Neuronal stem cell (in vitro differentiated cells): Measurements from ENCODE around the gene TEX51.

Source experiments
- DNase-seq: peaks from one replicate; pipeline ENCODE4 v3.0.0-alpha.2; 2013; ENCODE audit warnings: low spot score
- H2AFZ ChIP-seq: one replicate; pipeline ENCODE4 v1.6.1; 2013; ENCODE audit warnings: mild to moderate bottlenecking, low read length, inconsistent platforms
- H2AK5ac ChIP-seq: 2 replicates; pipeline ENCODE4 v1.6.1; 2013; ENCODE audit warnings: low read depth, mild to moderate bottlenecking, inconsistent platforms, low read length, moderate library complexity, mixed read lengths
- H2BK120ac ChIP-seq: 2 replicates; pipeline ENCODE4 v1.6.1; 2013; ENCODE audit warnings: low read depth, mild to moderate bottlenecking, inconsistent platforms, low read length, moderate library complexity, mixed read lengths
- H2BK12ac ChIP-seq: one replicate; pipeline ENCODE4 v1.6.1; 2013; ENCODE audit warnings: low read length, inconsistent platforms
- H2BK15ac ChIP-seq: 2 replicates; pipeline ENCODE4 v1.6.1; 2013; ENCODE audit warnings: mild to moderate bottlenecking, low read length, inconsistent platforms, mixed read lengths
- H2BK5ac ChIP-seq: one replicate; pipeline ENCODE4 v1.6.1; 2013; ENCODE audit warnings: inconsistent platforms, mild to moderate bottlenecking, low read length, moderate library complexity
- H3K14ac ChIP-seq: one replicate; pipeline ENCODE4 v1.6.1; 2013; ENCODE audit warnings: low read length, inconsistent platforms
- H3K18ac ChIP-seq: 2 replicates; pipeline ENCODE4 v1.6.1; 2013; ENCODE audit warnings: low read length, inconsistent platforms
- H3K23ac ChIP-seq: 2 replicates; pipeline ENCODE4 v1.6.1; 2013; ENCODE audit warnings: low read depth, mild to moderate bottlenecking, mixed read lengths, low read length, inconsistent platforms; ENCODE audit not compliant: poor library complexity
- H3K27ac ChIP-seq: replicated peaks from 3 replicates; pipeline ENCODE4 v1.5.1; 2013; ENCODE audit warnings: low read length, inconsistent platforms
- H3K27me3 ChIP-seq, 3 experiments: 2 replicates each; pipeline ENCODE4 v1.6.1; 2013; ENCODE audit warnings: low read length in 3 of 3, mild to moderate bottlenecking in 2 of 3, inconsistent platforms in 1 of 3, low read depth in 1 of 3, mixed read lengths in 1 of 3, moderate library complexity in 1 of 3; ENCODE audit not compliant: control insufficient read depth in 3 of 3, insufficient read depth in 3 of 3
- H3K36me3 ChIP-seq, 2 donors: replicated peaks in 1 of 2; 2 replicates each; pipeline ENCODE4 v1.6.1; 2013; ENCODE audit warnings: low read length in 2 of 2; ENCODE audit not compliant: control insufficient read depth in 2 of 2, insufficient read depth in 2 of 2
- H3K4ac ChIP-seq: 2 replicates; pipeline ENCODE4 v1.6.1; 2013; ENCODE audit warnings: inconsistent platforms, mild to moderate bottlenecking, low read length, moderate library complexity
- H3K4me1 ChIP-seq, 2 donors: 1 replicate in 1 of 2; 2 replicates in 1 of 2; pipeline ENCODE4 v1.6.1; 2013; ENCODE audit warnings: low read length in 2 of 2, low read depth in 1 of 2; ENCODE audit not compliant: control insufficient read depth in 2 of 2, insufficient read depth in 1 of 2
- H3K4me2 ChIP-seq: one replicate; pipeline ENCODE4 v1.6.1; 2013; ENCODE audit warnings: mild to moderate bottlenecking, low read length, inconsistent platforms; ENCODE audit not compliant: insufficient read depth, poor library complexity, severe bottlenecking
- H3K4me3 ChIP-seq, 2 donors: 2 replicates each; pipeline ENCODE4 v1.5.1; 2013; ENCODE audit warnings: low read length in 2 of 2, mild to moderate bottlenecking in 2 of 2, inconsistent platforms in 1 of 2, moderate library complexity in 1 of 2
- H3K79me1 ChIP-seq: one replicate; pipeline ENCODE4 v1.6.1; 2013; ENCODE audit warnings: low read depth, mild to moderate bottlenecking, inconsistent platforms, low read length, moderate library complexity
- H3K9ac ChIP-seq: one replicate; pipeline ENCODE4 v1.6.1; 2013; ENCODE audit warnings: mild to moderate bottlenecking, low read depth, low read length, inconsistent platforms; ENCODE audit not compliant: poor library complexity
- H3K9me3 ChIP-seq, 2 donors: replicated peaks in 1 of 2; 2 replicates each; pipeline versions ENCODE3 to v1.6.1; 2013; ENCODE audit warnings: low read length in 2 of 2, mild to moderate bottlenecking in 2 of 2, inconsistent platforms in 1 of 2, low read depth in 1 of 2, mixed read lengths in 1 of 2, moderate library complexity in 1 of 2; ENCODE audit not compliant: control insufficient read depth in 2 of 2, insufficient read depth in 1 of 2
- H4K8ac ChIP-seq: one replicate; pipeline ENCODE4 v1.6.1; 2013; ENCODE audit warnings: low read depth, mild to moderate bottlenecking, inconsistent platforms, low read length, moderate library complexity
- H4K91ac ChIP-seq: one replicate; pipeline ENCODE4 v1.6.1; 2013; ENCODE audit warnings: low read length, low read depth, mild to moderate bottlenecking, inconsistent platforms; ENCODE audit not compliant: poor library complexity
- WGBS, 2 donors: extraction: QIAGEN DNeasy Blood & Tissue Kit; methylation state at CpG; one replicate each; pipeline ENCODE4 v1.1.7; 2013; ENCODE audit warnings: missing lambda C conversion rate in 2 of 2, mixed read lengths in 1 of 2; ENCODE audit not compliant: insufficient read length in 2 of 2, insufficient replicate concordance in 1 of 2; ENCODE audit errors: extremely low coverage in 2 of 2; 5-methylcytosine and 5-hydroxymethylcytosine counted together

TEX51 gene

DNA sequence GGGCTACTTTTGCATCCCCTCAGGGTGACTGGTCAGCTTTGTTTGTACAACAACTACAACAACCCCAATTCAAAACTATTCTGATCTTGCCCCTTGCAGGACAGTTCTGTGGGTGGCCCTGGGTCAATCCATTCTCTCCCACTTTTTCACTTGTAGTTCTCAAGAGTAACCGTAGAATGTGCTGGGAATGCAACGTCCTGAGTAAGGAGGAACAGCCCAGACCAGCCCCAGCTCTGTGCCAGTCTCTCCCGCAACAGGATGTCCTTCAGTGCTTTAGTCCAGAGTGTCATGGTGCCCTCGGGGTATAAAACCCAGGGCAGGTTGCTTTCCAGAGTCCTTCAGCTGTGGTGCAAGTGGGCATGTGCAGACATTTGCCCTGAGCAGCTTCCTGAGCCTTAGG lies 22.1 kb upstream of the TEX51 start:
- no peak for DNase-seq
- peaks cover 0 to 2% of the 10 kb centered on the region in 2 donors for H3K36me3 ChIP-seq
- peaks cover 0 to 11% of the 10 kb centered on the region in 2 donors for H3K9me3 ChIP-seq
- no peak overlapping the region for H3K27ac ChIP-seq
- H2BK12ac ChIP-seq = no peak overlapping the region
- no peak overlapping the region for H4K8ac ChIP-seq
- no peak overlapping the region for H3K4me2 ChIP-seq
- no peak overlapping the region for H2BK15ac ChIP-seq
- H3K14ac ChIP-seq = peak overlapping the region; percentile 47
- no peak overlapping the region for H2AFZ ChIP-seq
- no peak overlapping the region for H2AK5ac ChIP-seq
- WGBS, 2 donors = no CpG with 5 or more reads among the region's 4 CpGs
- H3K79me1 ChIP-seq = no peaks in the 10 kb centered on the region
- H4K91ac ChIP-seq = no peak overlapping the region
- H3K23ac ChIP-seq = no peak overlapping the region
- H3K27me3 ChIP-seq = no peaks in the 10 kb centered on the region
- no peak overlapping the region for H2BK120ac ChIP-seq
- H2BK5ac ChIP-seq = no peak overlapping the region
- H3K18ac ChIP-seq = no peak overlapping the region
- no peak overlapping the region for H3K4me3 ChIP-seq
- no peak overlapping the region for H3K4ac ChIP-seq
- H3K4me1 ChIP-seq = peaks cover 0 to 5% of the 10 kb centered on the region in 2 donors
- no peak overlapping the region for H3K9ac ChIP-seq

DNA sequence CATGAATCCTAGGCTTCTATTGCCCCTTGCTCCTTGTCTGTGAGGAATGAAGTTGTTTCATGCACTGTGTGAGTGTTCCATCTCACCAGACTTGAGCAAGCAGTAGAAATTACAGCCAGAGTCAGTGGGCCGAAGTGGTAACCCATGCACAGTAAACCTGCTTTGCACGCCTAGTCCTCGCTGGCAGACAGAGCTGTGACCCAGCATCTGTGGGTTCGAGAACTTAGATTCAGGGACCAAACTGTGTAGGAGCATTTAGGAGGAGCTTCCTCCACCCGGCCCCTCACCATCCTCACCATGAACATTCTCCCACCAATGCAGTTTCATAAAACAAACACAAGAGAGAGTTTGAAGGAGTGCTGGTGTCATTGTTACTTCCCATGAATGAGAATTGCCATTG lies 21.6 kb upstream of the TEX51 start:
- H3K4me3 ChIP-seq = no peak overlapping the region
- no peak for DNase-seq
- no peak overlapping the region for H2AK5ac ChIP-seq
- WGBS, 2 donors = no CpG with 5 or more reads among the region's 5 CpGs
- no peak overlapping the region for H2BK15ac ChIP-seq
- peak overlapping the region; percentile 47 for H3K14ac ChIP-seq
- peaks cover 0 to 2% of the 10 kb centered on the region in 2 donors for H3K36me3 ChIP-seq
- no peak overlapping the region for H3K4me2 ChIP-seq
- no peak overlapping the region for H2BK12ac ChIP-seq
- no peak overlapping the region for H2BK120ac ChIP-seq
- H3K79me1 ChIP-seq = no peaks in the 10 kb centered on the region
- H2AFZ ChIP-seq = no peak overlapping the region
- H4K91ac ChIP-seq = no peak overlapping the region
- no peak overlapping the region for H3K4ac ChIP-seq
- H3K27me3 ChIP-seq = no peaks in the 10 kb centered on the region
- H3K9ac ChIP-seq = no peak overlapping the region
- H3K9me3 ChIP-seq = peaks cover 0 to 11% of the 10 kb centered on the region in 2 donors
- H3K23ac ChIP-seq = no peak overlapping the region
- no peak overlapping the region for H3K27ac ChIP-seq
- H3K18ac ChIP-seq = no peak overlapping the region
- no peak overlapping the region for H2BK5ac ChIP-seq
- H3K4me1 ChIP-seq = peaks cover 0 to 5% of the 10 kb centered on the region in 2 donors
- no peak overlapping the region for H4K8ac ChIP-seq

DNA sequence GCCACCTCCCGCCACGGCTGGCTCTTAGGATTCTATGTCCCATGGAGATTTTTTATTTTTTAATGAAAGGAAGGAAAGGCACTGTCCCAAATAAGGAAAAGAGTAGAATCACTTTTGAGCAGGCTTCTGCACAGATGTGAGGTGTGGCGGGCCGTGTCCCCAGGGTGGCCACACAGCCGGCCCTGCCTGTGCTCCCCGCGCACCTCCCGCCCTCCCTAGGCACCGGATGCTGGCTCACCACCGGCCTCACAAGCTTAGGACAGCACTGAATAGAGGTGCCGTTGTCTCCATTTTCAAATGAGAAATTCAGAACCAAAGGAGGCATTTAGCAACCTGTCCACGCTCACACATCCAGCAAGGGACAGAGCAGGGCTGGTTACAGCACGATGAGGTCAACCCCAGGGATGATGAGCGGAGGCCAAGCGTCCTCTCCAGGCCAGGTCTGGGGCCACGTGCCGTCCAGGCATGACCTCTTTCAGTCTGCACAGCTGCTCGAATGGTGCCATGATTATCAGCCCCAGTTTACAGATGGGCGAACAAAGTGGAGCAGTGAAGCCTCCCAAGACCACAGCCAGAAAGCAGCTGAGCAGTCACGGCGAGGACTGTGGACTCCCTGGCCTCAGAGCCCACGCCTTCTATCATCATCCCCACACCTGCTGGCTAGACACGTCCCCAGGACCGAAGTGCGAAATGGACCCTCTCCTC lies 20.7 kb upstream of the TEX51 start:
- Histone ChIP-seq H3K4me2 (no peak overlapping the region), H3K9me3 (peaks cover 0 to 11% of the 10 kb centered on the region in 2 donors), H2BK12ac (no peak overlapping the region), H4K8ac (no peak overlapping the region), H3K9ac (no peak overlapping the region), H3K79me1 (no peaks in the 10 kb centered on the region), H3K4ac (no peak overlapping the region), H2BK5ac (no peak overlapping the region), H4K91ac (peak overlapping the region; percentile 42), H2AFZ (no peak overlapping the region), H3K4me3 (no peak overlapping the region), H3K27me3 (no peaks in the 10 kb centered on the region), H3K18ac (peak overlapping the region; percentile 46), H2BK15ac (no peak overlapping the region), H3K14ac (no peak overlapping the region), H3K36me3 (peaks cover 0 to 2% of the 10 kb centered on the region in 2 donors), H2AK5ac (no peak overlapping the region), H3K27ac (no peak overlapping the region), H3K23ac (no peak overlapping the region), H2BK120ac (no peak overlapping the region), H3K4me1 (peaks cover 5 to 7% of the 10 kb centered on the region in 2 donors)
- no peak for DNase-seq
- no CpG with 5 or more reads among the region's 25 CpGs for WGBS, 2 donors

DNA sequence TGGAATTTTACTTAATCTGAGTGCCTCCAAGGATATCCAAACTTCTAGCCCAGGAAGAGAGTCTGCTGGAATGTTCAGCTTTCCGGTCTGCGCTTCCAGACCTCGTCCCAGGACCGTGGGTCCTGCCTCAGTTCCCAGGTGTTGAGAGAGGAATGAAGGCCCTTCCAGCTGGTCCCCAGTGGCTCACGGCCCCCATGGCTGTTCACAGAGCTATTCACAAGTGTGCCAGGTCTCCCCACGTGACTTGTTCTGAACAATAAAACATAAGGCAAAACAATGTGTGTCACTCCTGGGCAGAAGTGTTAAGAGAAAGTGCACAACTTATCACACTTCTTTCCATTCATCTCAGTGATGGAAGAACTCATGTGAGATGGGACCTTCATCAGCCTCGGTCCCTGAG lies 20.1 kb upstream of the TEX51 start:
- Histone ChIP-seq H3K4me3 (no peak overlapping the region), H3K4me2 (no peak overlapping the region), H4K91ac (no peak overlapping the region), H2BK120ac (no peak overlapping the region), H3K9ac (no peak overlapping the region), H2BK15ac (no peak overlapping the region), H3K79me1 (no peaks in the 10 kb centered on the region), H3K36me3 (peaks cover 0 to 2% of the 10 kb centered on the region in 2 donors), H3K9me3 (peaks cover 0 to 11% of the 10 kb centered on the region in 2 donors), H3K4ac (no peak overlapping the region), H3K23ac (no peak overlapping the region), H2BK5ac (no peak overlapping the region), H2BK12ac (no peak overlapping the region), H3K27me3 (no peaks in the 10 kb centered on the region), H2AFZ (no peak overlapping the region), H2AK5ac (no peak overlapping the region), H3K18ac (no peak overlapping the region), H3K4me1 (peaks cover 5 to 9% of the 10 kb centered on the region in 2 donors), H4K8ac (no peak overlapping the region), H3K14ac (no peak overlapping the region), H3K27ac (no peak overlapping the region)
- WGBS, 2 donors = no CpG with 5 or more reads among the region's 7 CpGs
- no peak for DNase-seq
